K562 (cell line): ENCODE results near the gene PKLR. TPM values are rescaled to one million over a fixed set of nuclear protein-coding genes. Genes with fewer than 3 reads are reported as not detected.

Experiments
- ARHGAP35 ChIP-seq: fragments of 450-650 bp; IDR thresholded peaks from 2 replicates; pipeline ENCODE4 v1.6.1; 2018; ENCODE audit not compliant: partially characterized antibody
- ARID4B ChIP-seq: sonication (generic); formaldehyde crosslinking; IDR thresholded peaks from 2 replicates; pipeline ENCODE4 v1.8.0; 2022; ENCODE audit warnings: mild to moderate bottlenecking, missing genetic modification reagents
- DACH1 ChIP-seq: fragments of 450-650 bp; IDR thresholded peaks from 2 replicates; pipeline ENCODE4 v1.6.1; 2018; ENCODE audit not compliant: partially characterized antibody
- ESRRB ChIP-seq: fragments of 250-450 bp; sonication (Bioruptor Pico); IDR thresholded peaks from 2 replicates; pipeline ENCODE4 v1.5.0; 2020; ENCODE audit warnings: mild to moderate bottlenecking, moderate library complexity, borderline replicate concordance
- KAT8 ChIP-seq: fragments of 450-650 bp; IDR thresholded peaks from 2 replicates; pipeline ENCODE4 v1.6.1; 2016; ENCODE audit warnings: low read depth, mild to moderate bottlenecking
- LARP7 ChIP-seq: fragments of 450-650 bp; IDR thresholded peaks from 2 replicates; pipeline ENCODE4 v1.6.1; 2016
- MTA1 ChIP-seq: fragments of 450-650 bp; IDR thresholded peaks from 2 replicates; pipeline ENCODE4 v1.6.1; 2017; ENCODE audit warnings: borderline replicate concordance
- THRB ChIP-seq: fragments of 450-650 bp; formaldehyde crosslinking; conservative IDR thresholded peaks from 2 replicates; pipeline ENCODE4 v1.4.0; 2022; ENCODE audit warnings: mild to moderate bottlenecking, missing genetic modification characterization
- ZNF655 ChIP-seq: fragments of 250-450 bp; sonication (Bioruptor Pico); IDR thresholded peaks from 2 replicates; pipeline ENCODE4 v1.5.0; 2021
- polyA plus RNA-seq, 8 experiments: library from polyadenylated mRNA; depleted of rRNA in 4 of 8; stranded (reverse) in 5 of 8; unstranded in 3 of 8; fragments of >200 nt; fragmentation: Nextera tagmentation in 2 of 8; fragmentation: Illumina TruSeq in 1 of 8; extraction: Ambion mirVana in 2 of 8; extraction: Trizol in 1 of 8; gene quantifications; 2 replicates each; pipeline versions ENCODE4 v1.2.1 to v1.2.3, GENCODE V29; 2011 to 2014; ENCODE audit warnings: inconsistent platforms in 1 of 8, missing spikeins in 1 of 8
- total RNA-seq, 7 experiments: library from RNA; depleted of rRNA in 6 of 7; stranded (reverse); fragments of >200 nt in 6 of 7; fragmentation: Illumina TruSeq in 2 of 7; extraction: Trizol in 2 of 7; gene quantifications; 2 replicates each; pipeline versions ENCODE4 v1.2.1 to v1.2.3, GENCODE V29; 2011 to 2021; ENCODE audit warnings: low replicate concordance in 1 of 7
- TF ChIP-seq, protein P1 (sequence below), 3 experiments: fragments of 200-800 bp in 1 of 3; fragments of 250-450 bp in 1 of 3; fragments of 450-650 bp in 1 of 3; sonication (Bioruptor Pico) in 1 of 3; sonication (Bioruptor generic) in 1 of 3; formaldehyde crosslinking in 1 of 3; IDR thresholded peaks; 2 replicates each; pipeline versions ENCODE4 v1.6.1 to v1.8.0; 2016 to 2022; ENCODE audit warnings: mild to moderate bottlenecking in 2 of 3, missing genetic modification characterization in 2 of 3, missing compliant biosample characterization in 1 of 3, moderate library complexity in 1 of 3
- TF ChIP-seq, protein P2 (sequence below), 3 experiments: fragments of 200-800 bp in 1 of 3; sonication (Bioruptor generic) in 1 of 3; sonication (generic) in 1 of 3; formaldehyde crosslinking in 1 of 3; IDR thresholded peaks; 2 replicates each; pipeline versions ENCODE4 v1.6.1 to v1.8.0; 2016 to 2022; ENCODE audit warnings: mild to moderate bottlenecking in 2 of 3, missing compliant biosample characterization in 2 of 3, missing genetic modification characterization in 2 of 3, missing genetic modification reagents in 1 of 3

The PKLR gene
- total and polyA plus RNA-seq, 9 of the 15 experiments (the other 6 are each of a cell fraction or from before 2014, with no cell fraction given): 10.7 to 78.4 (median 38.2) TPM

GRCh38 chr1:155272466-155273342, 28.5 kb downstream of the PKLR start (continued):
- TF ChIP-seq ARID4B (CRISPR knock-in tag) (peak; percentile 22; the same call in 1 of the 2 replicates), THRB (CRISPR knock-in tag) (peak; percentile 40; the same call in 1 of the 2 replicates), ESRRB (no peak), ZNF655 (CRISPR knock-in tag) (no peak), ARHGAP35 (no peak), LARP7 (0 out of 2 replicates have a peak, but pooled peaks have one; percentile 54), MTA1 (peak; percentile 26; the same call in 1 of the 2 replicates), KAT8 (no peak), DACH1 (no peak)
- TF ChIP-seq, protein P1, sequence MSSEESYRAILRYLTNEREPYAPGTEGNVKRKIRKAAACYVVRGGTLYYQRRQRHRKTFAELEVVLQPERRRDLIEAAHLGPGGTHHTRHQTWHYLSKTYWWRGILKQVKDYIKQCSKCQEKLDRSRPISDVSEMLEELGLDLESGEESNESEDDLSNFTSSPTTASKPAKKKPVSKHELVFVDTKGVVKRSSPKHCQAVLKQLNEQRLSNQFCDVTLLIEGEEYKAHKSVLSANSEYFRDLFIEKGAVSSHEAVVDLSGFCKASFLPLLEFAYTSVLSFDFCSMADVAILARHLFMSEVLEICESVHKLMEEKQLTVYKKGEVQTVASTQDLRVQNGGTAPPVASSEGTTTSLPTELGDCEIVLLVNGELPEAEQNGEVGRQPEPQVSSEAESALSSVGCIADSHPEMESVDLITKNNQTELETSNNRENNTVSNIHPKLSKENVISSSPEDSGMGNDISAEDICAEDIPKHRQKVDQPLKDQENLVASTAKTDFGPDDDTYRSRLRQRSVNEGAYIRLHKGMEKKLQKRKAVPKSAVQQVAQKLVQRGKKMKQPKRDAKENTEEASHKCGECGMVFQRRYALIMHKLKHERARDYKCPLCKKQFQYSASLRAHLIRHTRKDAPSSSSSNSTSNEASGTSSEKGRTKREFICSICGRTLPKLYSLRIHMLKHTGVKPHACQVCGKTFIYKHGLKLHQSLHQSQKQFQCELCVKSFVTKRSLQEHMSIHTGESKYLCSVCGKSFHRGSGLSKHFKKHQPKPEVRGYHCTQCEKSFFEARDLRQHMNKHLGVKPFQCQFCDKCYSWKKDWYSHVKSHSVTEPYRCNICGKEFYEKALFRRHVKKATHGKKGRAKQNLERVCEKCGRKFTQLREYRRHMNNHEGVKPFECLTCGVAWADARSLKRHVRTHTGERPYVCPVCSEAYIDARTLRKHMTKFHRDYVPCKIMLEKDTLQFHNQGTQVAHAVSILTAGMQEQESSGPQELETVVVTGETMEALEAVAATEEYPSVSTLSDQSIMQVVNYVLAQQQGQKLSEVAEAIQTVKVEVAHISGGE (CRISPR knock-in tag; IDR thresholded peaks at IDR 0.05): 0 out of 6 replicates have a peak, but pooled peaks of 1 of the 3 experiments have one; percentile 17
- TF ChIP-seq, protein P2, sequence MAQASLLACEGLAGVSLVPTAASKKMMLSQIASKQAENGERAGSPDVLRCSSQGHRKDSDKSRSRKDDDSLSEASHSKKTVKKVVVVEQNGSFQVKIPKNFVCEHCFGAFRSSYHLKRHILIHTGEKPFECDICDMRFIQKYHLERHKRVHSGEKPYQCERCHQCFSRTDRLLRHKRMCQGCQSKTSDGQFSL (CRISPR knock-in tag; IDR thresholded peaks at IDR 0.05): no peak
- TF ChIP-seq, protein P2 (tag; IDR thresholded peaks at IDR 0.05): 0 out of 4 replicates have a peak, but pooled peaks of 1 of the 2 experiments have one; percentile 51
